Bronchial epithelial cell (primary cell): ENCODE data around the gene NDUFB8. TPM values are rescaled to one million over a fixed set of nuclear protein-coding genes. Genes with fewer than 3 reads are reported as not detected.

Experiments used
- DNase-seq: peaks from one replicate; pipeline ENCODE4 v3.0.0-alpha.2; 2010; ENCODE audit warnings: low read depth
- FAIRE-seq: peaks from 2 replicates; lab custom pipeline; 2011; peaks lifted over from hg19 to GRCh38; lab: Jason Lieb, UNC
- H3K27me3 ChIP-seq: 2 replicates; pipeline ENCODE4 v1.5.1; 2011; ENCODE audit warnings: low read length; ENCODE audit not compliant: control insufficient read depth, insufficient read depth
- H3K36me3 ChIP-seq: 2 replicates; pipeline ENCODE4 v1.5.1; 2011; ENCODE audit warnings: low read length; ENCODE audit not compliant: control insufficient read depth, insufficient read depth
- H3K4me3 ChIP-seq: 2 replicates; pipeline ENCODE4 v1.5.1; 2011; ENCODE audit warnings: mild to moderate bottlenecking, low read depth, low read length, control low read depth
- CTCF ChIP-seq: IDR thresholded peaks from 2 replicates; pipeline ENCODE4 v1.5.1; 2011; ENCODE audit warnings: mild to moderate bottlenecking, moderate library complexity, low read length, control low read depth, inconsistent platforms; ENCODE audit not compliant: insufficient read depth, severe bottlenecking
- total RNA-seq: library from RNA; depleted of rRNA; stranded (reverse); fragments of >200 nt; gene quantifications from 2 replicates; pipeline ENCODE4 v1.2.1, GENCODE V29; 2014

Gene NDUFB8
- total RNA-seq, 1 donor from 2014 or later = 134 TPM

- no peak overlapping the region for H3K4me3 ChIP-seq
- no peak for TF ChIP-seq CTCF
- DNase-seq (no peak), FAIRE-seq (peak; percentile 62)
- peaks cover 7% of the 10 kb centered on the region for H3K27me3 ChIP-seq
- H3K36me3 ChIP-seq = no peaks in the 10 kb centered on the region
Observed at GRCh38 chr10:100483876-100484666, 45.6 kb downstream of the NDUFB8 start.

GRCh38 chr10:100482834-100483185 lies 46.9 kb downstream of the NDUFB8 start:
- FAIRE-seq = no peak
- Histone ChIP-seq H3K27me3 (peaks cover 7% of the 10 kb centered on the region), H3K36me3 (no peaks in the 10 kb centered on the region), H3K4me3 (no peak overlapping the region)
- DNase-seq = no peak
- TF ChIP-seq CTCF = no peak

GRCh38 chr10:100482181-100482833 lies 47.4 kb downstream of the NDUFB8 start:
- Histone ChIP-seq H3K36me3 (no peaks in the 10 kb centered on the region), H3K4me3 (peak overlapping the region; percentile 35), H3K27me3 (peaks cover 7% of the 10 kb centered on the region)
- DNase-seq = peak; percentile 49
- peak; percentile 89 for TF ChIP-seq CTCF
- FAIRE-seq = no peak

GRCh38 chr10:100481462-100482081 lies 48.1 kb downstream of the NDUFB8 start:
- FAIRE-seq = peak; percentile 79
- Histone ChIP-seq H3K27me3 (peaks cover 7% of the 10 kb centered on the region), H3K4me3 (peak overlapping the region; percentile 35)

GRCh38 chr10:100480002-100480401 lies 49.7 kb downstream of the NDUFB8 start:
- Histone ChIP-seq H3K4me3 (no peak overlapping the region), H3K27me3 (peaks cover 7% of the 10 kb centered on the region), H3K36me3 (no peaks in the 10 kb centered on the region)
- no peak for TF ChIP-seq CTCF
- DNase-seq (no peak), FAIRE-seq (no peak)

More at GRCh38 chr10:100481462-100482081, 48.1 kb downstream of the NDUFB8 start:
- no peak for TF ChIP-seq CTCF
- DNase-seq = peak; percentile 90
- H3K36me3 ChIP-seq = no peaks in the 10 kb centered on the region
